Stimulated activated naive CD8-positive, alpha-beta T cell treated with anti-CD3 and anti-CD28 coated beads, Interleukin-15, Interleukin-2, amounts not matched to agents 100 ng/mL and 50 ng/mL, for 24 hours (primary cell): ENCODE results near the gene GPR176.

Experiments used
- H3K27ac Mint-ChIP-seq: one replicate; pipeline ENCODE4 v1.8.0; 2021; ENCODE audit warnings: mild to moderate bottlenecking, mixed read lengths
- H3K27me3 Mint-ChIP-seq: one replicate; pipeline ENCODE4 v1.8.0; 2021; ENCODE audit warnings: mixed read lengths
- H3K36me3 Mint-ChIP-seq: one replicate; pipeline ENCODE4 v1.8.0; 2021; ENCODE audit warnings: low read depth, mixed read lengths
- H3K4me1 Mint-ChIP-seq: one replicate; pipeline ENCODE4 v1.8.0; 2021; ENCODE audit warnings: low read depth, mixed read lengths
- H3K4me3 Mint-ChIP-seq: one replicate; pipeline ENCODE4 v1.8.0; 2021; ENCODE audit warnings: mild to moderate bottlenecking, mixed read lengths
- H3K9me3 Mint-ChIP-seq: one replicate; pipeline ENCODE4 v1.8.0; 2021; ENCODE audit warnings: mixed read lengths

Gene GPR176

DNA sequence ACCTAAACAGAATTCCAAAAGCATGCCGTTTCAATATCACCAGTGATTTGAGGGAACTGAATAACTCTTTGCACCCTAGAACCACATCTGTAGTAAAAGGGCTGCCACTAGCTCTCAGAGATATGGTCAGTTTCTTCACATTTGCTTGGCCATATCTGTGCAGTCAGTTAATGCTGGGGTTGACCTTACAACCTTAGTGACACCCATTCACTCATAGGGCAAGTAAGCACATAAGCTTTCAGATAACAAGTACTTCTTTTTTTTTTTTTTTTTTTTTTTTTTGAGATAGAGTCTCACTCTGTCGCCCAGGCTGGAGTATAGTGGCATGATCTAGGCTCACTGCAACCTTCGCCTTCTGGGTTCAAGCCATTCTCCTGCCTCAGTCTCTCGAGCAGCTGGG is 117.0 kb downstream of the GPR176 start:
- H3K4me3 Mint-ChIP-seq: no peak overlapping the region
- H3K27me3 Mint-ChIP-seq: peaks cover 25% of the 10 kb centered on the region
- no peak overlapping the region for H3K27ac Mint-ChIP-seq
- H3K9me3 Mint-ChIP-seq: no peaks in the 10 kb centered on the region
- no peaks in the 10 kb centered on the region for H3K4me1 Mint-ChIP-seq
- H3K36me3 Mint-ChIP-seq: no peaks in the 10 kb centered on the region

DNA sequence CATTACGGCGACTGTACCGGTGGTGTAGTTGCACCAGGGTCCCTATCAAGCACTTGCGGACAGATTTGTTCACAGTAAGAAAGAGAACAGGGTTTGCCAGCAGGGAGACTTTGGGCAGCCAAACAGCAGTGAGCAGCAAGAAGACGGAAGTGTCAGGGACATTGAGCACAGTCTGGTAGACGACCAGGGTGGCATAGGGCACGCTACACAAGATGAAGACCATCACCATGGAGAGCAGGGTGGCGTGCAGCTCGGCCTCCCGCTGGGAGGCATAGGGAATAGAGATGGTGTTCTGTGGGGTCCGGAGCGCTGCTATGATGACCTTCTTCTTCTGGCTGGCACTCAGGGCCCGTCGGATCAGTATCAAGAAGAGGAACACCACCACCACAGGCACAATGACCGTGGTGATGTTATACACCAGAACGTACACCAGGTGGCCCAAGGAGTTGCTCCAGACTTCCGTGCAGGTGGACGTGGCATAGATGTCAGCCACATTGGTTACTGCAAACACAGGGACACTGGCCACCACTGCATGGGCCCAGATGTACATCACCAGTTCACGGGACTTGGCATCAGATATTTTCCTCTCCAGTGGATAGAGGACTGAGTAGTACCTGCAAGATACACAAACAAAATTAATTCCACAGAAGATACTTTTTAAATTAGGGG is 118.3 kb downstream of the GPR176 start:
- no peak overlapping the region for H3K4me3 Mint-ChIP-seq
- no peaks in the 10 kb centered on the region for H3K36me3 Mint-ChIP-seq
- no peaks in the 10 kb centered on the region for H3K9me3 Mint-ChIP-seq
- no peak overlapping the region for H3K27ac Mint-ChIP-seq
- H3K4me1 Mint-ChIP-seq: no peaks in the 10 kb centered on the region
- H3K27me3 Mint-ChIP-seq: peaks cover 29% of the 10 kb centered on the region

DNA sequence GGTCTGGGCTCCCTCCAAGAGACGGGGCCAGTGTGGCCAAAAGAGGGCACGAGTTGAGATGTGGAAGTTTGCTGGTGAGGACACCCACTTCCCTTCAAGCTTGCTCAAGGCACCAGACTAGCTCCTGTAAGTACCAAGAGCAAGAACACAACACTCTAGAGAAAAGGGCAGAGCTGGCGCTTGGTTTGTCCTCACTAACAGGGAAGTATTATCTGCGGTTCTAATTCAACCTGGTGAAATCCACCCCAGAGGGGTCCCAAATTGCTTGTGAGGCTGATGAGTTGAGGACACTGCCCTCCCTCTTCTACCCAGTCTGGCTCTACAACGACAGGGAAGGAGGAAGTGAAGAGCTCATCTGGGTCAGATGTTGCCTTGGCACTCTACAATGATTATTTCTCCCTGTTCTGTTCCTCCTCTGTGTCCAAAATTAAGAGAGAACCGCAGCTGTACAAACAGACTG is 120.5 kb downstream of the GPR176 start:
- no peak overlapping the region for H3K27ac Mint-ChIP-seq
- H3K36me3 Mint-ChIP-seq: no peaks in the 10 kb centered on the region
- H3K4me1 Mint-ChIP-seq: no peaks in the 10 kb centered on the region
- no peak overlapping the region for H3K4me3 Mint-ChIP-seq
- H3K27me3 Mint-ChIP-seq: peaks cover 46% of the 10 kb centered on the region
- no peaks in the 10 kb centered on the region for H3K9me3 Mint-ChIP-seq

DNA sequence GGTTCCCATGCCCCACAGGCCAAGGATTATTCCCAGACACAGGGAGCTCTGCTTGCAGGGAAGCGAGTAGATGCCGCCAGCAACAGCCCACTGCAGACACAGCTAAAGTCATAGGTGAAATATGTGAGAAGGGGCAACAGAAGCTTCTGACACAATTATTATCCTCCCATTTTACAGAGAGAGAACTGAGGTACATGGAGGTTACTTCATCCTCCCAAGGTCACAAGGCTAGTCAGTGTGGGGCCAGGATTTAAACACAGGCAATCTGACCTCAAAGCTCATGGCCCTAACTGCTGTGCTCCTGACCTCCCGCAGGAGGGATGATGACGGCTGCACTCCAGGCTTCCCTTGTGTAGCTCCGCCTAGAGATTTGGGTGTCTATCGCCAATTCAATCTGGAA is 121.7 kb downstream of the GPR176 start:
- H3K27ac Mint-ChIP-seq: no peak overlapping the region
- H3K4me1 Mint-ChIP-seq: no peaks in the 10 kb centered on the region
- H3K36me3 Mint-ChIP-seq: no peaks in the 10 kb centered on the region
- no peak overlapping the region for H3K4me3 Mint-ChIP-seq
- no peaks in the 10 kb centered on the region for H3K9me3 Mint-ChIP-seq
- peaks cover 52% of the 10 kb centered on the region for H3K27me3 Mint-ChIP-seq

DNA sequence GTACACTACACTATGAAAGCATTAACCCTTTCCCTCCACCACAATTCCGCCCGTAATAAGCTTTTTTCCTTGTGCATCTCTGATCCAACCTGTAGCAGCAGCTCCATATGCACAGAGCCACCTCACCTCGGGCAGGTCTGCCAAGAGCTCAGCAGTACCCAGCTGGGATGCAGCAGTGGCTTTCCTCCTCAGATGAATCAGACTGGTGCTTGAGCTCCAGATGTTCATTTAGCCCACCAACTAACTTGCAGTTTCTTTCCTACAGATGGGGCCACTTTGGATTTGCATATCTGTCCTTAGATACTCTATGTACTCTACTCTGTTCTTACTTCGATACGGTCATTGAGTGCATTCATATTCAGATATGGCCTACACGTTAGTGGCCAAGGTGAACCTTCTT is 122.7 kb downstream of the GPR176 start:
- Mint-ChIP-seq H3K27me3 (peaks cover 52% of the 10 kb centered on the region), H3K4me1 (no peaks in the 10 kb centered on the region), H3K9me3 (no peaks in the 10 kb centered on the region), H3K4me3 (no peak overlapping the region), H3K27ac (no peak overlapping the region), H3K36me3 (no peaks in the 10 kb centered on the region)

DNA sequence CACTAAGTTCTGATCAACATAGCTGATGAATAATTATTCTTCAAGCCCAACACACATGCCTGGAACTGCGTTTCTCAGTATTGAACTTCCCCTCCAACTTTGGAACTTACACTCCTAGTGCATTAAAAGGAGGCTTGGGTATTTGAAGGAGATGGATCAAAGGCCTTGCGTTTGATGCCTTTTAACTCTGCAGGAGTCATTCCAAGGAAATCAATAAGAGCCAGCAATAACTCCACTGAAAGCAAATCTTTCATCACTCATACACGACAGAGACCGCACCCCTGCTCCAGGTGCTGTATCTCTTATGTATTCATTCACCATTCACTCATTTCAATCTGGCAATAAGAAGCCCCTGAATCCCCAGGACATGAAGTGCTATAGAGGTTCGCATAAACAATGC is 123.5 kb downstream of the GPR176 start:
- no peak overlapping the region for H3K4me3 Mint-ChIP-seq
- H3K27me3 Mint-ChIP-seq: peaks cover 48% of the 10 kb centered on the region
- no peaks in the 10 kb centered on the region for H3K36me3 Mint-ChIP-seq
- no peaks in the 10 kb centered on the region for H3K9me3 Mint-ChIP-seq
- no peak overlapping the region for H3K27ac Mint-ChIP-seq
- H3K4me1 Mint-ChIP-seq: no peaks in the 10 kb centered on the region

DNA sequence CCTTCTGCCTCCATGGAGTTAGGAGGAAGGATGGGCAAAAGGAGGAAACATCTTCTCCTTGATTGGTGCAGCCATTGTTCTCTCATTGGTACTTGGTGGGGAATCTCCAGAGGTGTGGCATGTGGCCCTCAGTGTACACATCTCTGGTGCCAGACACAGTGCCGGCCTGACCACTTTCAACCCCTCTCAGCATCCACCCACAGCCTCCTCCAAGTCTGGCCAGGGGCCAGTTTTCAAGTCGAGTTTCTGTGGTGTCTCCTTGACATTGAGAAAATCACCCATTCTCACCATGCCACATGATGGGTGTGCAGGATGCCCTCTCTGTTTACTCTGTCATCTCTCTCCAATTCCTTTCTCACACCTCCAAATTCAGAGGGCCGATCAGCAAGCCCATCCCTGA is 124.6 kb downstream of the GPR176 start:
- Mint-ChIP-seq H3K36me3 (no peaks in the 10 kb centered on the region), H3K4me3 (no peak overlapping the region), H3K27ac (no peak overlapping the region), H3K4me1 (no peaks in the 10 kb centered on the region), H3K9me3 (no peaks in the 10 kb centered on the region), H3K27me3 (peaks cover 42% of the 10 kb centered on the region)

DNA sequence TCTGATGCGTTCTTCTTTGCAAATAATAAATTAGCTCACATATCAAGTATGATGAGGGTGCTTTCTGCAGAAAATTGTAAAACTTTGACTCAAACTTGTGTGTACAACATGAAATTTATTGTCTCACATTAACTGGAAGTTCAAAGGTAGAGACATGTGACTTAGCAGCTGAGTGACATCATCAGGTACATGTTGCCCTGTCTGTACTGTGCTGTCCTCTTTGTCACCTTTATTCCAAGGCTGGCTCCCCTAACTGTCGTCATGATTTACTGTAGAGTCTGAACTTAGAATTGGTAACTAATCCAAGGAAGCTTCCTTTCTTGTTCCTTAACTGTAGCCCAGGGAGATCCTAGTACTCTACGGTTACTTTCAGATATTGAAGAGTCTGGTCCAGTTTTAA is 125.1 kb downstream of the GPR176 start:
- H3K27me3 Mint-ChIP-seq: peaks cover 42% of the 10 kb centered on the region
- H3K9me3 Mint-ChIP-seq: no peaks in the 10 kb centered on the region
- no peak overlapping the region for H3K27ac Mint-ChIP-seq
- H3K4me3 Mint-ChIP-seq: no peak overlapping the region
- H3K36me3 Mint-ChIP-seq: no peaks in the 10 kb centered on the region
- H3K4me1 Mint-ChIP-seq: no peaks in the 10 kb centered on the region

DNA sequence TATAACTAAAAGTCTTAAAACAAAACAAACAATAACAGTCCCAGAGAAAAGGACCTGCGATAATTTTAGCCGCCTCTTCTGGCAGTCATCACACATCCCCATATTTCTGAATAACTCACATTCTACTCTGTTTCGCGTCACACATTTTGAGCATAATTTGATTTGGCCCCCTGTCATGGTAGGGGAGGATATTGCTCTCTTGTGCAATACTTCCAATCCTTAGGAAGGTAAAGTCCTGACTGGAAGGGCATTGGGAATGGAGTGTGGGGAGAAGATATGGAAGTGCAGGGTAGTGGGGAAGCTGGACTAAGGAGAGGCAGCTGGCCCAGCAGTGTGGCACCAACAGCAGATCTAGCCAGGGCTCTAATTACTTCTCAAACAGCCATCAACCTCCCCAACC is 126.1 kb downstream of the GPR176 start:
- H3K9me3 Mint-ChIP-seq: no peaks in the 10 kb centered on the region
- H3K27ac Mint-ChIP-seq: no peak overlapping the region
- peaks cover 32% of the 10 kb centered on the region for H3K27me3 Mint-ChIP-seq

DNA sequence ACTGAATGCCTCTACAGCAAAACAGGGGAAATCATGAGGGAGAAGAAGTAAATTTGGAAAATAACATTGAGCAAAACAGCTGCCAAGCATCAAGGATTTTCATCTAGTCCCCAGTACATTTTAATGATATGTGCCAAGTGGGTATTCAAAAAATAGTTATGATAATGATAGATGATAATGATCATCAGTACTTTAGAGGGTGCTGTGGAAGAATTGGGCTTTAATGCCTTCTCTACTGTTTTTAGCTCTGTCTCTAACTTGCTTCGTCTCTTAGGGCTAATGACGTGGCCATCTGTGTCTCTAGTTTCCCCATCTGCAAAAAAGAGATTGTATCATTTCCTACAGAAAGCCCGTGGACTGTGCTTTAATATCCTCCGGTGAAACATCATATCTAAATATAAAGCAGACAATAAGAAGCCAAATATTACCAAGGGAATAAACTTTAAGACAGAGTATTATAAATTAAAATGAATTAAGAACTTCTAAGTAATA is 127.2 kb downstream of the GPR176 start:
- H3K27me3 Mint-ChIP-seq: peaks cover 28% of the 10 kb centered on the region
- H3K4me3 Mint-ChIP-seq: no peak overlapping the region
- no peaks in the 10 kb centered on the region for H3K36me3 Mint-ChIP-seq
- H3K9me3 Mint-ChIP-seq: no peaks in the 10 kb centered on the region
- H3K27ac Mint-ChIP-seq: no peak overlapping the region
- peaks cover 9% of the 10 kb centered on the region for H3K4me1 Mint-ChIP-seq

More for the DNA sequence above, 126.1 kb downstream of the GPR176 start:
- H3K4me1 Mint-ChIP-seq: no peaks in the 10 kb centered on the region
- H3K36me3 Mint-ChIP-seq: no peaks in the 10 kb centered on the region
- H3K4me3 Mint-ChIP-seq: no peak overlapping the region

DNA sequence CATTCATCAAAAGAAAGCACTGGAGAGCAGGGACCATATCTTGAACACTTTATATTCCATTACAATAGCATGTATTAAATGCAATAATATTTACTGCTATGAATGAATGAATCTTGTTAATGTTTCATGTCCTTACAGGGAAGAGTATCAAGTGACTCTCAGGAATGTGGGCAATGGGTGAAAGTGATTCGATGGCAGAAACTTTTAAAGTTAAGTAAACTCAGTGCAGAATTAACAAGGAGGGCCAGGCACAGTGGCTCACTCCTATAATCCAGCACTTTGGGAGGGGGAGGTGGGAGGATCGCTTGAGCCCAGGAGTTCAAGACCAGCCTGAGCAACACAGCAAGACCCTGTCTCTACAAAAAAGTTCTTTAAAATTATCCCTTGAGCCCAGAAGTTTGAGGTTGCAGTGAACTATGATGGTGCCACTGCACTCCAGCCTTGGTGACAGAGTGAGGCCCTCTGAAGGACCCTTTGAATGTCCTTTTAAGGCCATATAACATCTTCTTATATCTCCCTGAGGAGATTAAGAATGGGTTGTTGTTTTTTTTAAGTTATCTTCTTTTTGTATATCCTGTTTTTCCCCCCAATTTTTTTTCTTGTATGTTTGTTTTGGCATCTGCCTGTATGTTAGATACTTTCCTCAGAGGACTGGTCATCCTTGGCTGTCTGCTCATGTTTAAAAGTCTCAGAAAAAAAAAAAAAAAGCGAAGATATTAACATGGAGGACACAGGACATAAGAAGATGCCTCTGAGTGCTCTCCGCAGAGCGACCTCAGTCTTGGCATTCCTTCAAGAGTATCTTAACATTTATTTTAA is 127.8 kb downstream of the GPR176 start:
- no peak overlapping the region for H3K4me3 Mint-ChIP-seq
- peaks cover 15% of the 10 kb centered on the region for H3K4me1 Mint-ChIP-seq
- H3K27ac Mint-ChIP-seq: no peak overlapping the region

DNA sequence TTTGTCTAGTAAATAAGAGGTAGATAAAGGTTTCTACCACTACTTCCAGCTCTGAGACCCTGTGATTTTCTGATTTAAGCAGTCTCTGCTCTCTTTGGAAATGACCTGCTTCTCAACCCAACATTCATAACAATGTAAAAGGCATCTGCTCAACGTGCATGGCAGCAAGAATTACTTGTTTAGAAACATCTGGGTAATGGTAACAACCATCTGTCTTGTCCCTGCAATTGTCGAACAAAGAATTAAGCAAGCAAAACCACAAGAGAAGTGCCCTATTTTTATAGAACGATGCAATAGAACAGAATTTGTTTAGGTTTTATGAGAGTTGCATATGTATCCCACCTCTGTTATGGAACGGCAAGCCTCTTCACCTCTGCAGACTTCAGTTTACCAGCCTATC is 130.3 kb downstream of the GPR176 start:
- Mint-ChIP-seq H3K4me1 (peaks cover 36% of the 10 kb centered on the region), H3K27me3 (peaks cover 8% of the 10 kb centered on the region), H3K4me3 (no peak overlapping the region), H3K9me3 (no peaks in the 10 kb centered on the region), H3K27ac (no peak overlapping the region), H3K36me3 (no peaks in the 10 kb centered on the region)

More for the DNA sequence above, 127.8 kb downstream of the GPR176 start:
- Mint-ChIP-seq H3K9me3 (no peaks in the 10 kb centered on the region), H3K36me3 (no peaks in the 10 kb centered on the region), H3K27me3 (peaks cover 24% of the 10 kb centered on the region)

DNA sequence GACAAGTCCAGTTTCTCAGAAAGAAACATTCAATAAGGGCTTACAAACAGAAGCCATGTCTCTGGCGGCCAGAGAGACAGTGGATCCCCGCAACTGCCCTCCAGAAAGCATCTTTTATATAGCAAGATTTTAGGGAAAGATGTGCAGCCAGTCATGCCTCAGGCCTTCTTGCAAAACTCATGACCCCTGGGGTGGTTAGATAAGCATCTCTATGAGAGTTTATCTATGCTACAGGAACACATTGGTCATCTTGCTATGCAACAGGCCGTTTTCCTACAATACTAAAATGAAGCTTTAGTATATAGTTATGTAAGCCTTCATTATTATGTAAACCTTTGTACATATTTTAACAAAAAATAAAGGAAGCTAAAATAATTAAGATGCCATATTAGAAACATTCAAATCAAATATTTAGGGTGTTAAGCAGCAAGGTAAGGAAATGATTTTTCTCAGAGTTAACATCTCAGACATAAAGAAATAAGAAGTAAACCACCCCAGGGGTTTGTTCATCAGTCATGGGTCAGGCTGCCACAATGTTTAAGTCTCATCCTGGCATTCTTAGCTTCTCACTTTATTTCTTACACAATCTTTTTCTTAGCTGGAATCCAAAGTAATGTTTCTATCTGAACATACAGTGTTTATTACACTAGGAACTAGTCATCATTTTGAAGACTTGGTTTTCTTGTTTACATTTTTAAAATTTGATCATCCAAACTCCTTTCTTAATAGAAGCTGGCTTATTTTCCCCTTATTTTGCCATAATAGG is 131.1 kb downstream of the GPR176 start:
- Mint-ChIP-seq H3K4me1 (peaks cover 43% of the 10 kb centered on the region), H3K36me3 (no peaks in the 10 kb centered on the region), H3K27me3 (peaks cover under 1% of the 10 kb centered on the region), H3K4me3 (no peak overlapping the region), H3K9me3 (no peaks in the 10 kb centered on the region), H3K27ac (no peak overlapping the region)

DNA sequence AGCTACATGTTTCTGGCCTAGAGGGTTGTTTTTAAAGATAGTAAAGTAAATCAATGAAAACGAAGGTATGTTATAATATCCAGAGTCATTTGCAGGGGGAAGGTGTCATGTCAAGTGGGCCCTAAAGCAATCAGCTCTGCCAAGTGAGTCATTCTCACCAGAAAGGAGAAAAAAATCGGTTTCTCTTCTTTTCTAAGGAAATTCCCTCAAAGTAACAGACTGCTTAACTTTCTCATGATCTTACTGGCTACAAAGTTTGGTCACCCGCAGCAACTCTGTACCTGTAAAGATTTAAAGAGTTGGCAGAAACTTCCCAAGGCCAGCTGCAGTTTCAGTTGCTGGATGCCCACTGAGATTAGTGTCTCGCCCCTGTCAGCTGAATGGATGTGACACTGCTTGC is 132.0 kb downstream of the GPR176 start:
- Mint-ChIP-seq H3K27ac (no peak overlapping the region), H3K36me3 (no peaks in the 10 kb centered on the region), H3K27me3 (no peaks in the 10 kb centered on the region), H3K4me3 (no peak overlapping the region), H3K4me1 (peaks cover 51% of the 10 kb centered on the region), H3K9me3 (no peaks in the 10 kb centered on the region)

DNA sequence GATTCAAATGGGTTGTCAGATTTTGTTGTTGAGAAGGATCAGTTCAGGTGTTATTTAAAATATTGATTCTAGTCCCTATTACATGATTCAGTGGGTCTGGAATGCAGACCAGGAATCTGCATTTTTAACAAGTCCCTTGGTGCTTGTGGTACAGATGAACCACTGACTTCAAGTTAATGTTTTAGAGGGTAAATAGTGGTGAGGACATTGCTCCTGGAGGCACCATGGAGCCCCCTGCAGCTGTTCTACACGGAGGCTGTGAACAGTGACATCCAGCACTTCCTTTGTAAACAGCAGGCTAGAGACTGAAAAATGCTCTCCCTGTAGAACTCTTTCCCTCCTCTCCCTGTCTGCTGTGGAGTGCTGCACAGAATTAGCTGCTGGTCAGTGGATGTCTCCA is 132.6 kb downstream of the GPR176 start:
- no peaks in the 10 kb centered on the region for H3K9me3 Mint-ChIP-seq
- H3K27me3 Mint-ChIP-seq: no peaks in the 10 kb centered on the region
- H3K36me3 Mint-ChIP-seq: no peaks in the 10 kb centered on the region
- H3K4me1 Mint-ChIP-seq: peaks cover 51% of the 10 kb centered on the region
- no peak overlapping the region for H3K27ac Mint-ChIP-seq
- no peak overlapping the region for H3K4me3 Mint-ChIP-seq
